Osteoblast (primary cell): ENCODE measurements around the gene BCL2L2. TPM values are rescaled to one million over a fixed set of nuclear protein-coding genes. Genes with fewer than 3 reads are reported as not detected.

ENCODE experiments used
- DNase-seq: peaks from one replicate; pipeline ENCODE4 v3.0.0; 2011; ENCODE audit warnings: low spot score, mixed read lengths; ENCODE audit not compliant: insufficient read length; ENCODE audit errors: missing footprints
- H2AFZ ChIP-seq: 2 replicates; pipeline ENCODE4 v1.6.0; 2011; ENCODE audit warnings: mild to moderate bottlenecking, low read length
- H3K27ac ChIP-seq: 2 replicates; pipeline ENCODE4 v1.5.1; 2011; ENCODE audit warnings: mild to moderate bottlenecking, low read depth, low read length, moderate library complexity
- H3K27me3 ChIP-seq: 2 replicates; pipeline ENCODE4 v1.6.0; 2012; ENCODE audit warnings: mild to moderate bottlenecking, control low read depth, inconsistent platforms, low read length, moderate library complexity; ENCODE audit not compliant: insufficient read depth
- H3K36me3 ChIP-seq: 2 replicates; pipeline ENCODE4 v1.5.1; 2011; ENCODE audit warnings: mild to moderate bottlenecking, low read length, control low read depth, moderate library complexity; ENCODE audit not compliant: insufficient read depth
- H3K4me1 ChIP-seq: 2 replicates; pipeline ENCODE4 v1.5.1; 2011; ENCODE audit warnings: mild to moderate bottlenecking, low read length, control low read depth, moderate library complexity; ENCODE audit not compliant: insufficient read depth
- H3K4me2 ChIP-seq: 2 replicates; pipeline ENCODE4 v1.6.0; 2011; ENCODE audit warnings: mild to moderate bottlenecking, low read length; ENCODE audit not compliant: insufficient read depth
- H3K4me3 ChIP-seq: fragments of 200-600 bp; sonication (generic); 3 replicates; pipeline ENCODE4 v1.5.1; 2012; ENCODE audit warnings: mild to moderate bottlenecking, low read length, inconsistent platforms; ENCODE audit not compliant: insufficient read depth
- H3K79me2 ChIP-seq: 2 replicates; pipeline ENCODE4 v1.6.0; 2012; ENCODE audit warnings: mild to moderate bottlenecking, low read length, control low read depth, inconsistent platforms; ENCODE audit not compliant: insufficient read depth
- H3K9me3 ChIP-seq: 2 replicates; pipeline ENCODE4 v1.5.1; 2011; ENCODE audit warnings: low read depth, low read length, control low read depth
- H4K20me1 ChIP-seq: 2 replicates; pipeline ENCODE4 v1.6.0; 2012; ENCODE audit warnings: mild to moderate bottlenecking, low read length, control low read depth; ENCODE audit not compliant: insufficient read depth
- CTCF ChIP-seq: IDR thresholded peaks from 2 replicates; pipeline ENCODE4 v1.5.1; 2011; ENCODE audit warnings: mild to moderate bottlenecking, low read depth, low read length, moderate library complexity; ENCODE audit errors: extremely low read depth
- total RNA-seq: library from RNA; depleted of rRNA; stranded (reverse); fragments of >200 nt; gene quantifications from 2 replicates; pipeline ENCODE4 v1.2.3, GENCODE V29; 2012

The BCL2L2 gene
- total RNA-seq, 1 donor, result 19.5 TPM

- Histone ChIP-seq H3K79me2 (no peaks in the 10 kb centered on the region), H3K9me3 (no peaks in the 10 kb centered on the region), H4K20me1 (no peaks in the 10 kb centered on the region), H2AFZ (no peak overlapping the region), H3K4me1 (peaks cover 7% of the 10 kb centered on the region), H3K36me3 (peaks cover 12% of the 10 kb centered on the region), H3K4me2 (no peak overlapping the region), H3K27me3 (no peaks in the 10 kb centered on the region), H3K27ac (no peak overlapping the region), H3K4me3 (no peak overlapping the region)
- no peak for TF ChIP-seq CTCF
- peak; percentile 58 for DNase-seq
These were observed 50.0 kb downstream of the BCL2L2 start for GRCh38 chr14:23356662-23357061.

GRCh38 chr14:23357261-23357660, 50.6 kb downstream of the BCL2L2 start:
- no peak overlapping the region for H2AFZ ChIP-seq
- H3K79me2 ChIP-seq, result no peaks in the 10 kb centered on the region
- H3K27ac ChIP-seq, result no peak overlapping the region
- H3K4me3 ChIP-seq, result no peak overlapping the region
- no peaks in the 10 kb centered on the region for H3K9me3 ChIP-seq
- peak; percentile 52 for DNase-seq
- TF ChIP-seq CTCF, result no peak
- H4K20me1 ChIP-seq, result no peaks in the 10 kb centered on the region
- H3K36me3 ChIP-seq, result peaks cover 12% of the 10 kb centered on the region
- peaks cover 5% of the 10 kb centered on the region for H3K4me1 ChIP-seq
- H3K27me3 ChIP-seq, result no peaks in the 10 kb centered on the region
- H3K4me2 ChIP-seq, result no peak overlapping the region

DNA sequence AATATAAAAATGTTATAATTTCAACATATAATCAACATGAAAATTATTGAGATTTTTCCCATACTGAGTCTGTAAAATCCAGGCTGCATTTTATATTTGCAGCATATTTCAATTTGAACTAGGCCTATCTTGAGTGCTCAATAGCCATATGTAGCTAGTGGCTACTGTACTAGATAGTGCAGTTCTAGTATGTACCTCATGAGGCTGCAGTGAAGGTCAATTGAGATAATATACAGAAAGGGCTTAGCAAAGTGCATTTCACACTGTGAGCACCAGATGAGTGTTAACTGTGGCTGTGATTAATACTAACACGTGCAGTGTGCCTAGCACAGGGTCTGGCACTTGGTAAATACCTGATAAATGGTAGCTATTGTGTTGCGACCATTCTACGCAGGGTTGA, 51.4 kb downstream of the BCL2L2 start:
- peaks cover 6% of the 10 kb centered on the region for H3K4me1 ChIP-seq
- no peaks in the 10 kb centered on the region for H3K27me3 ChIP-seq
- TF ChIP-seq CTCF, result no peak
- H3K27ac ChIP-seq, result no peak overlapping the region
- no peak overlapping the region for H2AFZ ChIP-seq
- no peak overlapping the region for H3K4me3 ChIP-seq
- no peaks in the 10 kb centered on the region for H3K79me2 ChIP-seq
- H4K20me1 ChIP-seq, result no peaks in the 10 kb centered on the region
- H3K4me2 ChIP-seq, result no peak overlapping the region
- H3K9me3 ChIP-seq, result no peaks in the 10 kb centered on the region
- DNase-seq, result peak; percentile 67
- peaks cover 12% of the 10 kb centered on the region for H3K36me3 ChIP-seq

GRCh38 chr14:23358553-23359166, 52.0 kb downstream of the BCL2L2 start:
- H3K4me1 ChIP-seq, result peaks cover 5% of the 10 kb centered on the region
- no peak overlapping the region for H2AFZ ChIP-seq
- no peak overlapping the region for H3K27ac ChIP-seq
- H4K20me1 ChIP-seq, result no peaks in the 10 kb centered on the region
- no peak overlapping the region for H3K4me3 ChIP-seq
- H3K36me3 ChIP-seq, result peaks cover 12% of the 10 kb centered on the region
- no peaks in the 10 kb centered on the region for H3K79me2 ChIP-seq
- TF ChIP-seq CTCF, result no peak
- peak; percentile 66 for DNase-seq
- H3K9me3 ChIP-seq, result no peaks in the 10 kb centered on the region
- H3K4me2 ChIP-seq, result no peak overlapping the region
- H3K27me3 ChIP-seq, result no peaks in the 10 kb centered on the region
